ENCODE measurements around the gene NTNG1. TPM values are rescaled to one million over a fixed set of nuclear protein-coding genes. Genes with fewer than 3 reads are reported as not detected.

NTNG1 gene
- total and polyA plus RNA-seq, 2 of the 13 experiments (the other 11 are each of a cell fraction or from before 2014, with no cell fraction given) = not detected

DNA sequence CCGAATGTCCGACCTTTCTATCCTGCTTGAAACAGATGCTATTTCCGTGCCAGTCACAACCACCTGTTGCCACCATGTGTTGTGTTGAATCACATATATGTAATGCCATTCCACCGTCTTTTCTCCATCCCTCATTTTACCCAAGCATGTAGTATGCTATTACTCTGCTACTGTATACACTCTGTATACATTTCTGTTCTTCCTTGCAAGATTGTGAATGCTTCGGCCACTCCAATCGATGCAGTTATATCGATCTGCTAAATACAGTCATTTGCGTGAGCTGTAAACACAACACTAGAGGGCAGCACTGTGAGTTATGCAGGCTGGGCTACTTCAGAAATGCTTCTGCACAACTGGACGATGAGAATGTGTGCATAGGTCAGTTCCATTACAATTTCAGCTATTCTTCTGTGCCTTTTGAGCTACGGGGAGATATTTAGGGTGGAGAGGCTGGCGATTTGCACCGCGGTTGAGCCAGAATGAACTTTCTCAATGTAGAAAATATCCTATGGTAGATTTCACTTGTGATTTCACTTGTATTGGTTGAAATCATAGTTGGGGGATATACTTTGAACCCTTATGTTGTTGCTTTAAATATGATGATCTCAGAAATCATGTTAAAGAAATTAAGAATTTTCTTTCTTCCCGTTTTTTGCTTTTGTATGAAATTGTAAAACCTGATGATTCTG lies 289.8 kb downstream of the NTNG1 start (continued):
- TF ChIP-seq, protein P1, sequence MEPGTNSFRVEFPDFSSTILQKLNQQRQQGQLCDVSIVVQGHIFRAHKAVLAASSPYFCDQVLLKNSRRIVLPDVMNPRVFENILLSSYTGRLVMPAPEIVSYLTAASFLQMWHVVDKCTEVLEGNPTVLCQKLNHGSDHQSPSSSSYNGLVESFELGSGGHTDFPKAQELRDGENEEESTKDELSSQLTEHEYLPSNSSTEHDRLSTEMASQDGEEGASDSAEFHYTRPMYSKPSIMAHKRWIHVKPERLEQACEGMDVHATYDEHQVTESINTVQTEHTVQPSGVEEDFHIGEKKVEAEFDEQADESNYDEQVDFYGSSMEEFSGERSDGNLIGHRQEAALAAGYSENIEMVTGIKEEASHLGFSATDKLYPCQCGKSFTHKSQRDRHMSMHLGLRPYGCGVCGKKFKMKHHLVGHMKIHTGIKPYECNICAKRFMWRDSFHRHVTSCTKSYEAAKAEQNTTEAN (CRISPR knock-in tag; conservative IDR thresholded peaks at IDR 0.05) = no peak
- TF ChIP-seq NKX3-1 (CRISPR knock-in tag; IDR thresholded peaks at IDR 0.05) = no peak
- no peak for TF ChIP-seq ZNF879 (CRISPR knock-in tag; IDR thresholded peaks at IDR 0.05)
- no peak for TF ChIP-seq RBM22 (optimal IDR thresholded peaks at IDR 0.05; ENCODE audit: low read length)
- TF ChIP-seq, protein P2, sequence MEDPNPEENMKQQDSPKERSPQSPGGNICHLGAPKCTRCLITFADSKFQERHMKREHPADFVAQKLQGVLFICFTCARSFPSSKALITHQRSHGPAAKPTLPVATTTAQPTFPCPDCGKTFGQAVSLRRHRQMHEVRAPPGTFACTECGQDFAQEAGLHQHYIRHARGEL (CRISPR knock-in tag; IDR thresholded peaks at IDR 0.05) = no peak
- TF ChIP-seq HNRNPL (IDR thresholded peaks at IDR 0.05; ENCODE audit: low read depth, low read length) = no peak
- 0 out of 2 replicates have a peak, but pooled peaks have one; percentile 19 for TF ChIP-seq ZNF644 (CRISPR knock-in tag; IDR thresholded peaks at IDR 0.05; ENCODE audit: low read depth)
- TF ChIP-seq, protein P3, sequence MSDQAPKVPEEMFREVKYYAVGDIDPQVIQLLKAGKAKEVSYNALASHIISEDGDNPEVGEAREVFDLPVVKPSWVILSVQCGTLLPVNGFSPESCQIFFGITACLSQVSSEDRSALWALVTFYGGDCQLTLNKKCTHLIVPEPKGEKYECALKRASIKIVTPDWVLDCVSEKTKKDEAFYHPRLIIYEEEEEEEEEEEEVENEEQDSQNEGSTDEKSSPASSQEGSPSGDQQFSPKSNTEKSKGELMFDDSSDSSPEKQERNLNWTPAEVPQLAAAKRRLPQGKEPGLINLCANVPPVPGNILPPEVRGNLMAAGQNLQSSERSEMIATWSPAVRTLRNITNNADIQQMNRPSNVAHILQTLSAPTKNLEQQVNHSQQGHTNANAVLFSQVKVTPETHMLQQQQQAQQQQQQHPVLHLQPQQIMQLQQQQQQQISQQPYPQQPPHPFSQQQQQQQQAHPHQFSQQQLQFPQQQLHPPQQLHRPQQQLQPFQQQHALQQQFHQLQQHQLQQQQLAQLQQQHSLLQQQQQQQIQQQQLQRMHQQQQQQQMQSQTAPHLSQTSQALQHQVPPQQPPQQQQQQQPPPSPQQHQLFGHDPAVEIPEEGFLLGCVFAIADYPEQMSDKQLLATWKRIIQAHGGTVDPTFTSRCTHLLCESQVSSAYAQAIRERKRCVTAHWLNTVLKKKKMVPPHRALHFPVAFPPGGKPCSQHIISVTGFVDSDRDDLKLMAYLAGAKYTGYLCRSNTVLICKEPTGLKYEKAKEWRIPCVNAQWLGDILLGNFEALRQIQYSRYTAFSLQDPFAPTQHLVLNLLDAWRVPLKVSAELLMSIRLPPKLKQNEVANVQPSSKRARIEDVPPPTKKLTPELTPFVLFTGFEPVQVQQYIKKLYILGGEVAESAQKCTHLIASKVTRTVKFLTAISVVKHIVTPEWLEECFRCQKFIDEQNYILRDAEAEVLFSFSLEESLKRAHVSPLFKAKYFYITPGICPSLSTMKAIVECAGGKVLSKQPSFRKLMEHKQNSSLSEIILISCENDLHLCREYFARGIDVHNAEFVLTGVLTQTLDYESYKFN (CRISPR knock-in tag; conservative IDR thresholded peaks at IDR 0.05) = no peak
- no peak for TF ChIP-seq ZSCAN22 (CRISPR knock-in tag; IDR thresholded peaks at IDR 0.05)
- peak; percentile 83 for TF ChIP-seq FOXO1 (CRISPR knock-in tag; IDR thresholded peaks at IDR 0.05)
- no peak for TF ChIP-seq YEATS4 (CRISPR knock-in tag; IDR thresholded peaks at IDR 0.05; ENCODE audit: borderline replicate concordance)
- TF ChIP-seq BRD4 (CRISPR knock-in tag; IDR thresholded peaks at IDR 0.05) = no peak
- TF ChIP-seq SSRP1 (CRISPR knock-in tag; IDR thresholded peaks at IDR 0.05) = no peak
- no peak for TF ChIP-seq XRCC5 (optimal IDR thresholded peaks at IDR 0.05; ENCODE audit: low read length)
- TF ChIP-seq HOXA9 (CRISPR knock-in tag; IDR thresholded peaks at IDR 0.05; ENCODE audit: borderline replicate concordance) = no peak
- peak in 1 of 2 experiments; percentile 66; a peak in 1 of 4 replicates for TF ChIP-seq HMGXB4 (CRISPR knock-in tag; IDR thresholded peaks at IDR 0.05; ENCODE audit: borderline replicate concordance in 1 of 2, low read depth in 1 of 2)
- TF ChIP-seq RELA (CRISPR knock-in tag; IDR thresholded peaks at IDR 0.05) = no peak
- TF ChIP-seq KDM1A (CRISPR knock-in tag; IDR thresholded peaks at IDR 0.05) = 0 out of 2 replicates have a peak, but pooled peaks have one; percentile 33
- TF ChIP-seq ZNF282 (IDR thresholded peaks at IDR 0.05; ENCODE audit: partially characterized antibody) = no peak
- TF ChIP-seq HES4 (CRISPR knock-in tag; IDR thresholded peaks at IDR 0.05; ENCODE audit: borderline replicate concordance) = no peak
